HG02981 (cell line): Measurements from ENCODE around the gene DXO.
"Not testable (repeated sequence)": the region's sequence is repeated elsewhere in the genome, so short reads cannot be mapped to it uniquely, and the experiment has no call there.

Experiments used
- ATAC-seq: cut with Tn5 transposase; IDR thresholded peaks from one replicate; pipeline ENCODE4 v1.9.1; 2021; ENCODE audit warnings: mild to moderate bottlenecking, moderate library complexity; ENCODE audit not compliant: unreplicated experiment

Gene DXO

DNA sequence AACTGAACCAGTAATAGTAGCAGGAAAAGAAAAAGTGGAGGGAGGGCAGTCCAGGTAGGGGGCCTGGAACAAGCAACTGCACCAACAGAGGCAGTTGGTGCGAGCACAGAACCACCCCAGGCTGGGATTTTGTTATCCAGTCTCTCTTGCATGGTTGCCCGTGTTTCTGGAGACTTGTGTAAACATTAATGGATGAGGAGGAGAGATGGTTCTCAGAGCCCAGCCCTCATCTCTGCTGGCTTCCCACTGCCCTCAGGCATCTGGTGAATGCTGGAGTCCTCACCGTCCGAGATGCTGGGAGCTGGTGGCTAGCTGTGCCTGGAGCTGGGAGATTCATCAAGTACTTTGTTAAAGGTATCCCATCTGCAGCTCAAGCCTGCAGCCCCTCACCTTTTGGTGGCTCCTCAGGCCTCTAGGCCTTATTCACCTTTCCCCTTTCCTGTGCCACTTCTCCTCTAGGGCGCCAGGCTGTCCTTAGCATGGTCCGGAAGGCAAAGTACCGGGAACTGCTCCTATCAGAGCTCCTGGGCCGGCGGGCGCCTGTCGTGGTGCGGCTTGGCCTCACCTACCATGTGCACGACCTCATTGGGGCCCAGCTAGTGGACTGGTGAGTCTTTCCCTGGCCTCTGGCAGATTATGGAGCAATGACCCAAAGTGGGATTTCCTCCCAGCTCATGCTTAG, 8.4 kb upstream of the DXO start:
- ATAC-seq, result not testable (repeated sequence)

DNA sequence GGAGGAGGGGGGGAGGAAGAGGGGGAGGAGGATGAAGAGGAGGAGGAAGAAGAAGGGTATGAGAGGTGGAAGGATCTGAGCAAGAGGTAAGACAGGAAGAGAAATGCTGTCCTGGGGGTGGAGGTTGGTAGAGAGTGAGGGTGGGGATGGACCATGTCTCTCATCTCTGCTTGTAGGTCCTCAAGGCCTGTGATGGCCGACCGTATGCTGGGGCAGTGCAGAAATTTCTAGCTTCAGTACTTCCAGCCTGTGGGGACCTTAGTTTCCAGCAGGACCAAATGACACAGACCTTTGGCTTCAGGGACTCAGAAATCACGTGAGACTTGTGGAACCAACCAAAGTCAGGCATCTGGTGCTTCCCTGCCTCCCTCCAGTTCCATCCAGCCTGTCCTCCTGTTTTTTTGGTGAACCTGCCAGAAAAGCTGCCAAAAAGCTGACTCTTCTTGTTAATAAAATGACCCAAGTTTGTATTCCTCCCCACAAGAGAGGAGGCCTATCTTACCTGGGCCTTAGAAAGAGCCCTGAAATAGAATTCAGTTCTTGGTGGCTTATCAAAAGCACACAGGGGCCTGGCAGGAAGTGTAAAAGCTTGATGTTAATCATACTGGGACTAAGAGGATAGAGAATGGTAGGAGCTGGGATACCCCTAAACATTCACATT, 7.4 kb upstream of the DXO start:
- ATAC-seq, result no peak

DNA sequence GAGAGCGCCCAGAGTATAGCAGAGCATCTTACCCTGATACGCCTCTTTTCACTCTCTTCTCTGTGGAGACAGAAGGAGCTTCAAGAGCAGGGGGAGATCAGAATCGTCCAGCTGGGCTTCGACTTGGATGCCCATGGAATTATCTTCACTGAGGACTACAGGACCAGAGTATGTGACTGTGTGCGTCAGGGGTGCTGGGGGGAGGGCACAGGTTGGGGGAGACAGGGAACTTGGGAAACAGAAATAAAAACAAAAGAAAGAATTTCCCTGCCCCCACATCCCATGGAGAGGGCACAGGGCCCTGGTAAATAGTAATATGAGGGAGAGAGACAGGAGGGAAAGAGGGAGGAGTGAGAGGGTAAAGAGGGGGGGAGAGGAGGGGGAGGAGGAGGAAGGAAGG, 6.9 kb upstream of the DXO start:
- no peak for ATAC-seq

DNA sequence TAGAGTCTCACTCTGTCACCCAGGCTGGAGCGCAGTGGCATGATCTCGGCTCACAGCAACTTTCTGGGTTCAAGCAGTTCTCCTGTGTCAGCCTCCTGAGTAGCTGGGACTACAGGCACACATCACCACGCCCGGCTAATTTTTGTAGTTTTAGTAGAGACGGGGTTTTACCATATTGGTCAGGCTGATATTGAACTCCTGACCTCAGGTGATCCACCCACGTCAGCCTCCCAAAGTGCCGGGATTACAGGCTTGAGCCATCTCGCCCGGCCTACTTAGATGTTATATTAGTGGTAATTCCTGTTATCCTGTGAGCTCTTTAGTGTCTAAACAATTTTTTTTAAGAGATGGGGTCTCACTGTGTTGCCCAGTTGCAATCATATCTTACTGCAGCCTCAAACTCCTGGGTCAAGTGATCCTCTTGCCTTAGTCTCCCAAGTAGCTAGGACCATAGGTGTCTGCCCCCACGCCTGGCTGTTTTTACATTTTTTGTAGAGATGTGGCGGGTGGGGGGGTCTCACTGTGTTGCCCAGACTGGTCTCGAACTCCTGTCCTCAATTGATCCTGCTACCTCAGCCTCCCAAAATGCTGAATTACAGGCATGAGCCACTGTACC, 6.0 kb upstream of the DXO start:
- ATAC-seq, result no peak

DNA sequence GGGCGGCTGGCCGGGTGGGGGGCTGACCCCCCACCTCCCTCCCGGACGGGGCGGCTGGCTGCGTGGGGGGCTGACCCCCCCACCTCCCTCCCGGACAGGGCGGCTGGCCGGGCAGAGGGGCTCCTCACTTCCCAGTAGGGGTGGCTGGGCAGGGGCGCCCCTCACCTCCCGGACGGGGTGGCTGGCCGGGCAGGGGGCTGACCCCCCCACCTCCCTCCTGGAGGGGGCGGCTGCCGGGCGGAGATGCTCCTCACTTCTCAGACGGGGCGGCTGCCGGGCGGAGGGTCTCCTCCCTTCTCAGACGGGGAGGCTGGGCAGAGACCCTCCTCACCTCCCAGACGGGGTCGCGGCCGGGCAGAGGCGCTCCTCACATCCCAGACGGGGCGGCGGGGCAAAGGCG, 4.1 kb upstream of the DXO start:
- ATAC-seq, result not testable (repeated sequence)

DNA sequence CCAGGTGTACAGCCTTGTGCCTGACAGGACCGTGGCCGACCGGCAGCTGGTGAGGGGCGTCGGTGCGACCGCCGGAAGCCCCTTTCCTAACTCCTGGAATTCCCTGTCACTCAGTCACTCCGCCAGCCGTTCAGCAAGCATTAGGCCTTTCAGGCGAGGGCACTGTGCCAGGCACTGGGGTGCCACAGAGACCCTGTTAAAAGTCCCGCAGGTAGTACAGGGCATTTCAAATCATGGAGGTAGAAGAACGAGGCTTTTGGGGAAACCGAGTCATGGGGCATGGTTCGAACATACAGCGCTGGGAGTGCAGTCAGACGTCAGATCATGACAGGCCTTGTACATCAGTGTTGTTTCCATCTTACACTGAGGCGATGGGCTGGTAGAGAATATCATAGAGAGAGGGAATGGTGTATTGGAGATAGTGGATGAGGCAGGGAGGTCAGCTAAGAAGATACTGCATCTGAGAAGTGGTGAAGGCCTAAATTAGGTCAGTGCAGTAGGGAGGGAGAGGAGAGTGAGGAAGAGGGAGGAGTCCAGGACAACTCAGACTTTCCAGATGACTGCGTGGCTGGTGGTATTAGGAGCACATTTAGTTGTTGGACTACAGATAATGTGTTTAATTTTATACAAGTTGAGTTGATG, 892 bp upstream of the DXO start:
- no peak for ATAC-seq

DNA sequence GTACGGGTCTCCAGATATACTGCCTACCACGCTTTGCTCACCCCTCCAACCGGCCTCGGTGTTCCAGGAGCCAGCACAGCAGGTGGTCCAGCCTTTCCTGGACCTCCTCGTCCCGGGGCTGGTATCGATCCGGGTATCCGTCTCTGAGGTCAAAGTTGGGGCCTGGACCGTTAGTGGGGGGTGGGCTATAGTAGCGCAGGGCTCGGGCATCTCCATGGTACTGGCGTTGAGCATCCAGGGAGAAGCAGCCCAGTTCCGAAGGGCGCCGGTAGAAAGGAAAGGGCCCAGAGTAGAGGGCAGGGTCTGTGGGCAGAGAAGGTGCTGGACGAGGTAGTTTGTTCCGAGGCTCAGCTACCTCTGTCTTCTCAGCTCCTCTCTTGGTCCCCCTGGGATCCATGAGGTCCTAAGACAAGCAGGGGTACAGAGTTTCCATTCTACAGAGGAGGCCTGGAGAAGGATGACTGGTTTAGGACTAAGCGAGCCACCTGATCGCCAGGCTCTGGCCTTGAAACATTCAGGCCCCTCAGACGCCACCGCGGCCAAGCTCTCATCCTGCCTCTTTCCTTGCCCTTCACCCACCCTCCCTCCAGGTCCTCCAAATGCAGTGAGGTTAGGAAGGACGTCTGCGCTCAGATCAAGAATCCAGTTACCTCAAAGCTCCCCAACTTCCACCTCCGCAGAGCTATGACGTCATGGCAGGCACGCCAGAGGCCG, 502 bp downstream of the DXO start:
- ATAC-seq, result no peak

DNA sequence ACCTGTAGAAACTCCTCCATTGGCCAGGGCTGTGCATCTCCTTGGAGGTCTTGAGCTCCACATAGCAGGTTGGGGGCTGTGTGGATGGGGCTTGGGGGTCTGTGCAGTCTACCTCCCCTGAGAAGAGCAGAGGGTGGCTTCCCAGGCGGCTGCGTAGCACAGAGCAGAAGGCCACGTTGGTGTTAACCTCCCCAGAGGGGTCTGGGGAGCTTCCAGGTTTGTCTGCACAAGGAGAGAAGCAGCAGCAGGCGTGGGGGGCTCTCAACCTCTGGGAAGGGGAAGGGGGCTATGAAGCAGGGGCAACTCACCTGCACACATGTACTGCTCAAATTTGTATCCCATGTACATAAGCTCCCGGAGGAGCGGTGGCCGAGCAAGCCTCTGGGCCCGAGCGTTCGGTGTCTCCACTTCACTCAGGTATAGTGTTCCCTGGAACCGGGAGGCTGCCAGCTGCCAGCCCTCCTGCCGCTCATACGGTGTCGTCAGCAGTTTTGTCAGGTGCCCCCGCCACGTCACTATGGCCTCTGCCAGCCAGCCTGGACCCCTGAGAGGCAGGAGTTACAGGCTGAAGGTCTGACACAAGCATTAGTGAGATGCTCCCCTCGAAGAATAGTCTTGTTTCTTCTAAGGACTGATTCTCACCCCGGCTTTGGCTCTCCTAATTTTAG, 1.2 kb downstream of the DXO start:
- ATAC-seq, result no peak

DNA sequence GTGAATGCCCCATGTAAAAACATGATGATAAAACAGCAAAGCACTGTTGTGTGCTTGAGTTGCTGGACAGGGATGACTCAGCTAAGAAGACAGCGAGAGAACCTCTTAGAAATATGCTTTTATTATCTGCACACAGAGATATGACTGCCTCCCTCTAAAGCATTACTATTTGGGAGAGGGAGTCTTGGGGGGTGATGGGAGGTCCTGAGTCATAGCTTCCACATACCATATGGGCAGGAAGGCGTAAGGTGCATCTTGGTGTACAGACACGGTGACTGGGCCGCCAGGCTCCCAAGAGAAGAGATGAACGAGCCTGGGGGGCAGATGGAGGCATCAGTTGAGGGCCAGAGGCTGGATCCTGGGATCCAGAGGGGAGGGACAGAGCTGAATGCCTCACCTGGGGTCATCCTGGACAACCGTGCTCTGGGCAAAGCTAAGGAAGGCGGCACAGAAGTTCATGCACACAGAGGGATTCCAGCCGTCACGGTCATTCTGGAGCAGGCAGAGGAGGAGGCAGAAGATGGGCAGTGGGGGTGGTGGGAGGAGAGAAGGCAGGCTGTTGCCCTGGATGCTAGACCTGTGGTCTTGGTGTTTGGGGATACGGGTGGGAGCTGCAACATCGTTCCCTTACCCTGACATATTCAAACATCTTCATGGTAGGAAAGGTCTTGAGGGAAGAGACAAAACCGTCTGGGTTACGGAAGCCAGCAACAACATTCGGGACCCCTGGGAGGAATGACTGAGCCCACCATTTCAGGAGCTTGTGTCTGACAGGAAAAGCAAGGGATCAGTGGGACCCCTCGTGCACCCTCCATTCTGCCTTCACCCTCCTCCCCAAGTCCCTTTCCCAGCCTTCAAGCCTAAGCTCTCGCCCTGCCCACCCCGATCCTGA, 2.0 kb downstream of the DXO start:
- ATAC-seq, result no peak

DNA sequence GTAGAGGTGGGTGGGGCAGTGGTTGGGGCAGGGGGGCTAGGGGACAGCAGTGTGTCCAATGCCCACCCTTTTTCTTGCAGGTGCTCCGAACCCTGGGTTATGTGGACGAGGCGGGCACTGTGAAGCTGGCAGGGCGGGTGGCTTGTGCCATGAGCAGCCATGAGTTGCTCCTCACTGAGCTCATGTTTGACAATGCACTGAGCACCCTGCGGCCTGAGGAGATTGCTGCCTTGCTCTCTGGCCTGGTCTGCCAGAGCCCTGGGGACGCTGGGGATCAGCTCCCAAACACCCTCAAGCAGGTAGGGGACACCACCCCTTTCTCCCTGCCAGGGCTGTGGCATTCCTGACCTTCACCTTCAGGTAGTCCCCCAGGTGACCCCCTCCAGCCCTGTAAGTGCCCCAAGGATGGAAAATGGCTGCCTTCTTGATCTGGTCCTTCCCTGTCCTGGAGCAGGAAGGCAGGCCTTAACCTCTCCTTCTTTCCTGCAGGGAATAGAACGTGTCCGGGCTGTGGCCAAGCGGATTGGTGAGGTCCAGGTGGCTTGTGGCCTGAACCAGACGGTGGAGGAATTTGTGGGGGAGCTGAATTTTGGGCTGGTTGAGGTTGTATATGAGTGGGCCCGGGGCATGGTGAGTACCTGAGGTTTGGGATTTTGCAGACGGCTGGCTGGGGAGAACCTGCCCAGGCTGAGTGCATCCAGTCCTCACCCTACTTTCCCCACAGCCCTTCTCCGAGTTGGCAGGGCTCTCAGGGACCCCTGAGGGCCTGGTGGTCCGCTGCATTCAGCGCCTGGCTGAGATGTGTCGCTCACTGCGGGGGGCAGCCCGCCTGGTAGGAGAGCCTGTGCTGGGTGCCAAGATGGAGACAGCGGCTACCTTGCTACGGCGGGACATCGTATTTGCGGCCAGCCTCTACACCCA, 2.9 kb downstream of the DXO start:
- ATAC-seq, result no peak

DNA sequence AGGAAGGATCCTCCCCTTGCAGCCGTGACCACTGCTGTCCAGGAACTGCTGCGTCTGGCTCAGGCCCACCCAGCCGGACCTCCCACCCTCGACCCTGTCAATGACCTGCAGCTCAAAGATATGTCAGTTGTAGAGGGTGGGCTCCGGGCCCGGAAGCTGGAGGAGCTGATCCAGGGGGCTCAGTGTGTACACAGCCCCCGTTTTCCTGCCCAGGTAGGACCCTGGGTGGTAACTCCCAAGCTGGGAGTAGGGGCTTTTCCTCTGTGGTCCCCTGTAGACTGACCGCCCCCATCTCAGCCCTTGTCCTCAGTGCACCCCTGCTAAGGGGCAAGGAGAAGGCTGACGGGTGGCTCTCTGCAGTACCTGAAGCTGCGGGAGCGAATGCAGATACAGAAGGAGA, 3.6 kb downstream of the DXO start:
- no peak for ATAC-seq

DNA sequence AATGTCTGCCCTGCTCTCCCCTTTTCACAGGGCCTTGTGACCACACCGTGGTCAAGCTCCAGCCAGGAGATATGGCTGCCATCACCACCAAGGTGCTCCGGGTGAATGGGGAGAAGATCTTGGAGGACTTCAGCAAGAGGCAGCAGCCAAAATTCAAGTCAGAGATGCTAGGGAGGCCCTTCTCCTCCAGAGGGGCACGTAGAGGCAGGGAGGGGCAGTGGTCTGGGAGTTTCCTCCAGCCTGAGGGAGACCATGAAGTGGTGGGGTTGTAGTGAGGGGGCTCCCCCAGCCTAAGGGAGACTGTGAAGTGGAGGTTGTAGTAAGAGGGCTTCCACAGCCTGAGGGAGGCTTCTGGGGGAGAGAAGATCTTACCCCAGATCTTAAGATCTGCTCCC, 4.0 kb downstream of the DXO start:
- ATAC-seq, result no peak

DNA sequence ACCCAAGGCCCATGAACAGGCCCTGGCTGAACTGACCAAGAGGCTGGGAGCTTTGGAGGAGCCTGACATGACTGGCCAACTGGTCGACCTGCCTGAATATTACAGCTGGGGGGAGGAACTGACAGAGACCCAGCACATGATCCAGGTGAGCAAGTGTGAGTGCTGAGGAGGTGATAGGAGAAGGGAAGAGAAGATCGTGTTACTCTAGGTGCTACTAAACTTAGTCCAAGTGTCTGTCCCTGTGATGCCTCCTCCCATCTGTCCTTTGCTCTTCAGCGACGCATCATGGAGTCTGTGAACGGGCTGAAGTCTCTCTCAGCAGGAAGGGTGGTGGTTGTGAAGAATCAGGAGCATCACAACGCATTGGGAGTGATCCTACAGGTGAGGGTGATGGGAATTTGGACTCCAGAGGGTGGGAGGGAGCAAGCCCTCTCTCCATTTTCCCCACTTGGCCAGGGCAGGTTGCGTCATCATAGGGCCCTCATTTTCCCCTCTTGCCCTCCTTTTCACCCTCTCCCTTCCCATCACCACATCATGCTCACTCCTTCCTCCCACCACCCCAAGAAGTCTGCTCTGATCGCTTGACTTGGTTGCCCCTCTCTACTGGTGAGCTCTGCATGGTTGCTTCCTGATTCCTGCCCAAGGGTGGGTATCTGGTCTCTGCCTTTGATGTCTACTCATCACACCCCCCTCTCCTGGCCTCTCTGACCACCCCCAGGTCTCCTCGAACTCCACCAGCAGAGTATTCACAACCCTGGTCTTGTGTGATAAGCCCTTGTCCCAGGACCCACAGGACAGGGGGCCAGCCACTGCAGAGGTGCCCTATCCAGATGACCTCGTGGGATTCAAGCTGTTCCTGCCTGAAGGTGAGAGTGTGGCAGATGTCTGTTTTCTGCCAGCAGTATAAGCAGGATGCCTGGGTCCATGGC, 4.7 kb downstream of the DXO start:
- ATAC-seq, result no peak

DNA sequence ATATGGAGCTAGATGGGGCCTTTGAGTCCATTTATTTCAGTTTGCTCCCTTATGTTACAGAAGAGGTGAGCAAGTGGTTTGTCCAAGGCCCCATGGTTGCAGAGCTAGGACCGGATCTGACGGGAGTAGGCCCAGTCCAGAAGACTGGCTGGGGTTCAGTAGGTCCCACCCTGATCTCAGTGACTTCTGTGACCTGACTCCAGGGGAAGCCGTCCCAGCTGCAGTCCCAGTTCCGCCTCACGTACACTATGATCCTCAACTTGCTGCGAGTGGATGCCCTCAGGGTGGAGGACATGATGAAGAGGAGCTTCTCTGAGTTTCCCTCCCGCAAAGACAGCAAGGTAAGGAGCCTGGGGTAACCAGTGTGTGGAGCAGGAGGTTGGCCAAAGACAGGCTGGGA, 5.4 kb downstream of the DXO start:
- no peak for ATAC-seq

DNA sequence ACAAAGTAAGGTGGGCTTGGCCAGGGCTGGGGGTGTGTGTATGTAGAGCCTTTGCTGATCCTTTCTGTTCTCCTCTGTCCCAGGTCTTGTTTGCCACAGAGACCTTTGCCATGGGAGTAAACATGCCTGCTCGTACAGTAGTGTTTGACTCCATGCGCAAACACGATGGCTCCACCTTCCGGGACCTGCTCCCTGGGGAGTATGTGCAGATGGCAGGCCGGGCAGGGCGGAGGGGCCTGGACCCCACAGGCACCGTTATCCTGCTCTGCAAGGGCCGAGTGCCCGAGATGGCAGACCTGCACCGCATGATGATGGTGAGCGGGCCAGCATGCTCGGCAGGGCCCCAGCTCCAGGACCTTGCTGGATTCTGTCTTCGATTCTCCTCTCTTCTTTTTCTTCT, 6.2 kb downstream of the DXO start:
- ATAC-seq, result no peak

DNA sequence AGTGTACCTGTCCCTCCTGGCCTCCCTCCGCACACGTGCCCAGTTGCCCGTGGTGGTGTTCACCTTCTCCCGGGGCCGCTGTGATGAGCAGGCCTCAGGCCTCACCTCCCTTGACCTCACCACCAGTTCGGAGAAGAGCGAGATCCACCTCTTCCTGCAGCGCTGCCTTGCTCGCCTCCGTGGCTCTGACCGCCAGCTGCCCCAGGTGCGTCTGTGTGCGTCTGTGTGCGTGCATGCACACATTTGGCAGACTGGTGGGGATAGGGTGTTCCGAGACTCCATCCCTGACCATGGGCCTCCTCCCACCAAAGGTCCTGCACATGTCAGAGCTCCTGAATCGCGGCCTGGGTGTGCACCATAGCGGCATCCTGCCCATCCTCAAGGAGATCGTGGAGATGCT, 8.0 kb downstream of the DXO start:
- ATAC-seq, result no peak

DNA sequence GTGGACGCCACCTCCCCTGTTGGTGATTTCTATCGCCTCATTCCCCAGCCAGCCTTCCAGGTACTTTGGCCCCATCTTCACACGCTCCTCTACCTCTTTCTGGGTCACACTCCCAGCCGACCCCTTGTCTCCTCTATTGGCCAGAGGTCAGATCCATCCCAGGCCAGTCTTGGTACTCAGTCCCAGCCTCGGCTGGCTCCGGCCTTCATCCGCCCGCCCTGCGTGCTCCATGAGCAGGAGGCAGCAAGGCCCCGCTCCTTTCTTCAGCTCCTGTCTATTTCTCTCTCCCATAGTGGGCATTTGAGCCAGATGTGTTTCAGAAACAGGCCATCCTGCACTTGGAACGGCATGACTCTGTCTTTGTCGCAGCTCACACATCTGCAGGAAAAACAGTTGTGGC, 10.3 kb downstream of the DXO start:
- ATAC-seq, result no peak
